ENCODE results near the gene LCMT1. TPM values are rescaled to one million over a fixed set of nuclear protein-coding genes. Genes with fewer than 3 reads are reported as not detected.

LCMT1 gene
- total RNA-seq, 3 donors from 2014 or later, result 26.9 to 38.3 (median 30.4) TPM

- no peaks in the 10 kb centered on the region for H3K9me3 ChIP-seq
- DNase-seq (ENCODE audit: low spot score in 2 of 2), result no peak
- no peaks in the 10 kb centered on the region for H3K4me1 ChIP-seq
- H3K36me3 ChIP-seq, result no peaks in the 10 kb centered on the region
- no peaks in the 10 kb centered on the region for H3K27me3 ChIP-seq
- no peak overlapping the region for H3K27ac ChIP-seq
- H3K4me3 ChIP-seq, result no peak overlapping the region
- intact Hi-C loops (cut with DNase I; ENCODE audit: low total_unique reads), result no loop called here
- TF ChIP-seq POLR2A (IDR thresholded peaks at IDR 0.05) (no peak), CTCF (IDR thresholded peaks at IDR 0.05) (no peak), POLR2AphosphoS5 (IDR thresholded peaks at IDR 0.05) (no peak)
Measured at GRCh38 chr16:25094596-25094995, 16.9 kb upstream of the LCMT1 start.

GRCh38 chr16:25095636-25096035 lies 15.9 kb upstream of the LCMT1 start:
- H3K4me1 ChIP-seq, result no peaks in the 10 kb centered on the region
- H3K27ac ChIP-seq, result no peak overlapping the region
- H3K36me3 ChIP-seq, result no peaks in the 10 kb centered on the region
- no peaks in the 10 kb centered on the region for H3K27me3 ChIP-seq
- DNase-seq (ENCODE audit: low spot score in 2 of 2), result no peak
- H3K9me3 ChIP-seq, result no peaks in the 10 kb centered on the region
- H3K4me3 ChIP-seq, result no peak overlapping the region
- TF ChIP-seq CTCF (IDR thresholded peaks at IDR 0.05) (no peak), POLR2A (IDR thresholded peaks at IDR 0.05) (no peak), POLR2AphosphoS5 (IDR thresholded peaks at IDR 0.05) (no peak)
- intact Hi-C loops (cut with DNase I; ENCODE audit: low total_unique reads), result no loop called here

GRCh38 chr16:25097276-25097975 lies 14.1 kb upstream of the LCMT1 start:
- H3K9me3 ChIP-seq, result no peaks in the 10 kb centered on the region
- no peak for DNase-seq (ENCODE audit: low spot score in 2 of 2)
- H3K27ac ChIP-seq, result no peak overlapping the region
- no peaks in the 10 kb centered on the region for H3K36me3 ChIP-seq
- intact Hi-C loops (cut with DNase I; ENCODE audit: low total_unique reads), result no loop called here
- no peaks in the 10 kb centered on the region for H3K4me1 ChIP-seq
- TF ChIP-seq POLR2A (IDR thresholded peaks at IDR 0.05) (no peak), POLR2AphosphoS5 (IDR thresholded peaks at IDR 0.05) (no peak), CTCF (IDR thresholded peaks at IDR 0.05) (no peak)
- no peaks in the 10 kb centered on the region for H3K27me3 ChIP-seq
- no peak overlapping the region for H3K4me3 ChIP-seq

- no peak for DNase-seq (ENCODE audit: low spot score in 2 of 2)
- intact Hi-C loops (cut with DNase I; ENCODE audit: low total_unique reads), result no loop called here
- H3K36me3 ChIP-seq, result no peaks in the 10 kb centered on the region
- TF ChIP-seq POLR2A (IDR thresholded peaks at IDR 0.05), result no peak
- no peak for TF ChIP-seq CTCF (IDR thresholded peaks at IDR 0.05)
- TF ChIP-seq POLR2AphosphoS5 (IDR thresholded peaks at IDR 0.05), result no peak
- H3K4me3 ChIP-seq, result no peak overlapping the region
- H3K4me1 ChIP-seq, result no peaks in the 10 kb centered on the region
- H3K9me3 ChIP-seq, result no peaks in the 10 kb centered on the region
- no peak overlapping the region for H3K27ac ChIP-seq
- no peaks in the 10 kb centered on the region for H3K27me3 ChIP-seq
Measured at GRCh38 chr16:25100511-25100910, 11.0 kb upstream of the LCMT1 start.

GRCh38 chr16:25106567-25107465 lies 4.7 kb upstream of the LCMT1 start:
- H3K4me1 ChIP-seq, result no peaks in the 10 kb centered on the region
- H3K9me3 ChIP-seq, result no peaks in the 10 kb centered on the region
- peak overlapping the region; percentile 90 to 95 for H3K27ac ChIP-seq
- intact Hi-C loops (cut with DNase I; ENCODE audit: low total_unique reads), result no loop called here
- TF ChIP-seq CTCF (IDR thresholded peaks at IDR 0.05) (peak in 1 of 3 donors; percentile 17), POLR2AphosphoS5 (IDR thresholded peaks at IDR 0.05) (peak; percentile 74 to 87 (median 82)), POLR2A (IDR thresholded peaks at IDR 0.05) (peak; percentile 40)
- no peaks in the 10 kb centered on the region for H3K36me3 ChIP-seq
- no peaks in the 10 kb centered on the region for H3K27me3 ChIP-seq
- peak; percentile 93 to 97 for DNase-seq (ENCODE audit: low spot score in 2 of 2)
- peak overlapping the region; percentile 85 to 92 (median 92) for H3K4me3 ChIP-seq

Measured in breast epithelium (tissue), 4 donors.